22Rv1 (cell line): ENCODE data around the gene CLIC4.

Experiments
- H3K27ac ChIP-seq: fragments of 450-650 bp; 2 replicates; pipeline ENCODE4 v1.5.1; 2017
- ZFX ChIP-seq: fragments of 450-650 bp; IDR thresholded peaks from 2 replicates; pipeline ENCODE4 v1.6.1; 2017; ENCODE audit warnings: antibody characterized with exemption, borderline replicate concordance
- TF ChIP-seq, protein P1 (sequence below): fragments of 450-650 bp; IDR thresholded peaks from 2 replicates; pipeline ENCODE4 v1.5.1; 2017; ENCODE audit warnings: mild to moderate bottlenecking

Gene CLIC4

DNA sequence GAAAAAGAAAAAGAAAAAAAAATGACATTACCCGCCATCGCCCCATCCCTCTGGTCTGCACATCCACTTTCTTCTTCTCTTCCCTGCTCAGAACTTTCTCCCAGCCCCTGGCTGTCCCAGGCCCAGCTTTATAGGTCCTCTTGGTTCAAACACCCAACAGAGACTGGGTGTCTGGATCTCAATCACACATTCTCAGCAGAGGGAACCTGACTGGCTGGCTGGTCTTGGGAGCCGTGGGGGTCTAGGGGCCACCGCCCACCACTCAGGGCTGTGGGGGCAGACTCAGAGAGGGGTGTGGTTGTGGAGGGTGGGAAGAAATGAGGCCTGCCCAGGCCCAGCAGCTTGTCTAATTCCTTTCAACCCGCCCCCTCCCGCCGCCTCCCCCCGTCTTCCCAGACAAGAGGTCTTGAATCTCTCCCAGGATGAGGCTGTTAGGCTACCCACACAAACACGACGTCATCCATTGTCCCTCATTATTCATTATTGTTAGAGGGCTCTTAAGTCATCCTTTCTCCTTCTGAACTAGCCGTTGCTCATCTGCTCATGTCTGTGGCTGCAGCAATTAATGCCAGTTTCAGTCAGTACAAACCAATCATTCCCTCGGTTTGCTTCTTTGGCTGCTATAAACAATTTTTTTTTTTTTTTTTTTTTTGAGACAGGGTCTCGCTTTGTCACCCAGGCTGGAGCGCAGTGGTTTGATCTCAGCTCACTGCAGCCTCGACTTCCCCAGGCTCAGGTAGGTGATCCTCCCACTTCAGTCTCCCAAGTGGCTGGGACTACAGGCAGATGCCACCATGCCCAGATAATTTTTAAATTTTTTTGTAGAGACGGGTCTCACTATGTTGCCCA, 40.6 kb upstream of the CLIC4 start:
- no peak for TF ChIP-seq ZFX
- TF ChIP-seq, protein P1, sequence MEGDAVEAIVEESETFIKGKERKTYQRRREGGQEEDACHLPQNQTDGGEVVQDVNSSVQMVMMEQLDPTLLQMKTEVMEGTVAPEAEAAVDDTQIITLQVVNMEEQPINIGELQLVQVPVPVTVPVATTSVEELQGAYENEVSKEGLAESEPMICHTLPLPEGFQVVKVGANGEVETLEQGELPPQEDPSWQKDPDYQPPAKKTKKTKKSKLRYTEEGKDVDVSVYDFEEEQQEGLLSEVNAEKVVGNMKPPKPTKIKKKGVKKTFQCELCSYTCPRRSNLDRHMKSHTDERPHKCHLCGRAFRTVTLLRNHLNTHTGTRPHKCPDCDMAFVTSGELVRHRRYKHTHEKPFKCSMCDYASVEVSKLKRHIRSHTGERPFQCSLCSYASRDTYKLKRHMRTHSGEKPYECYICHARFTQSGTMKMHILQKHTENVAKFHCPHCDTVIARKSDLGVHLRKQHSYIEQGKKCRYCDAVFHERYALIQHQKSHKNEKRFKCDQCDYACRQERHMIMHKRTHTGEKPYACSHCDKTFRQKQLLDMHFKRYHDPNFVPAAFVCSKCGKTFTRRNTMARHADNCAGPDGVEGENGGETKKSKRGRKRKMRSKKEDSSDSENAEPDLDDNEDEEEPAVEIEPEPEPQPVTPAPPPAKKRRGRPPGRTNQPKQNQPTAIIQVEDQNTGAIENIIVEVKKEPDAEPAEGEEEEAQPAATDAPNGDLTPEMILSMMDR: no peak
- H3K27ac ChIP-seq: peak overlapping the region; percentile 87

DNA sequence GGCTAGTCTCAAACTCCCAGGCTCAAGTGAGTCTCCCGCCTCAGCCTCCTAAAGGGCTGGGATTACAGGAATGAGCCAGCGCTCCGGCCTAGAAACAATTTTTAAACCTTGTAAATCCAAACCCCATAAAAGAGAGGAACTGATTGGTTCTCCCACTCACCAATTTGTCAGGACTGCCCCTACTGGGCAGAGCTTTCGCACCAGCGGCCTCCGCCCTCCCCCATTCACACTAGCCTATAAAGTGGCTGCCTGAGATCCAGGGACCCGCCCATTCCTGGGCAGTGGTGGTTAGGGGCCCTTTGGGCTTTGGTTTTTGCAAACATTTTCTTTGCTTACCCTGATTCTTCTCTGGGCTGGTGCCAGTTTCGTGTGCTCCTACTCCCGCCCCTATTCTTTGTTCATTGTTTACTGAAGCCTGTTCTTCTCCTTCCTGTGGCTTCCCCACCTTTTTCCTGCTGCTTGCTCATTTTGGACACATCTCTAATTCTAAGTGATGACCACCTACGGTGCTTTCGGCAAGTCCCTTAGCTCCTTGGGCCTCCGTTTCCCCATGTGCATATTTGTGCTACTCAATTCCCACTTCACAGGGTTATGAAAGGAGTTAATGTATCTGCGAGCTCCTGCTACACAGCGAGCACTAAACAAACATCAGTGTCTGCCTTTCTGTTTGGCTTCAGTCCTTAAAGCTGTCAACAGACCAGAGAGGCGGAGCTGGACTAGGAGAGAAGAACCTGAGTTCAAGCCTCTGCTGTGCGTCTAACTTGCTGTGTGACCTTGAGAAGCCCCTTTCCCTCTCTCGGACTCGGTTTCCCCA, 39.8 kb upstream of the CLIC4 start:
- peak overlapping the region; percentile 87 for H3K27ac ChIP-seq
- TF ChIP-seq ZFX: no peak
- TF ChIP-seq, protein P1: no peak

DNA sequence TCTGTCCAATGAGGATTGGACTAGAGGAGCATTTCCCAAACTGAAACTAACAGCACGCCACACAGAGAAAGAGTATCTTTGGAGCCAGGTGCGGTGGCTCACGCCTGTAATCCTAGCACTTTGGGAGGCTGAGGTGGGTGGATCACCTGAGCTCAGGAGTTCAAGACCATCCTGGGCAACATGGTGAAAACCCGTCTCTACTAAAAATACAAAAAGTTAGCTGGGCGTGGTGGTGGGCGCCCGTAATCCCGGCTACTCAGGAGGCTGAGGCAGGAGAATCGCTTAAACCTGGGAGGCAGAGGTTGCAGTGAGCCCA, 39.2 kb upstream of the CLIC4 start:
- H3K27ac ChIP-seq: peak overlapping the region; percentile 87

DNA sequence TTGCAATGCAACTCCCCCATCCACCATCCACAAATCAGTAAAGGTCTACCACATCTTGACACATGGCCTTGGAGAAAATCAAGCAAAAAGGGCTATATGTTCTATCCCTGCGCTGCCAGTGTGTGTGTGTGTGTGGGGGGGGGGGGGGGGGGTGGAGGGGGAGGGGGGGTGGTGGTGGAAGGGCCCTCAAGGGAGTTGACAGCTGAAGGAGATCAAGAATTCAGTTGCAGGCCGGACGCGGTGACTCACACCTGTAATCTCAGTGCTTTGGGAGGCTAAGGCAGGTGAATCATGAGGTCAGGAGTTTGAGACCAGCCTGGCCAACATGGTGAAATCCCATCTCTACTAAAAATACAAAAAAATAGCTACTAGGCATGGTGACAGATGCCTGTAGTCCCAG, 37.6 kb upstream of the CLIC4 start:
- H3K27ac ChIP-seq: no peak overlapping the region
- TF ChIP-seq, protein P1: no peak
- no peak for TF ChIP-seq ZFX

DNA sequence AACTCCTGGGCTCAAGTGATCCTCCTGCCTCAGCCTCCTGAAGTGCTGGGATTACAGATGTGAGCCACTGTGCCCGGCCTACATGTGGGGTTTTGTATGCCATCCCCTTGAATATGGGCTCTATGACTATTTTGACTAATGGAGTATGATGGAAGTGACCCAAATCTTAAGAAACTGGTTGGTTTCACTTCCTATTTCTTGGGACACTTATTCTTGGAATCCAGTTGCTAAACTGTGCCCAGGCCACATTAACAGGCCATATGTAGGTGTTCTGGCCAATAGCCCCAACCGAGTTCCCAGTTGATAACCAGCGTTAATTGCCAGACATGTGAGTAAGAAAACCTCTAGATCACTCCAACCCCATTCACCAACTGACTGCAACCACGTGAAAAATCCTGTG, 36.3 kb upstream of the CLIC4 start:
- no peak for TF ChIP-seq ZFX
- TF ChIP-seq, protein P1: no peak

DNA sequence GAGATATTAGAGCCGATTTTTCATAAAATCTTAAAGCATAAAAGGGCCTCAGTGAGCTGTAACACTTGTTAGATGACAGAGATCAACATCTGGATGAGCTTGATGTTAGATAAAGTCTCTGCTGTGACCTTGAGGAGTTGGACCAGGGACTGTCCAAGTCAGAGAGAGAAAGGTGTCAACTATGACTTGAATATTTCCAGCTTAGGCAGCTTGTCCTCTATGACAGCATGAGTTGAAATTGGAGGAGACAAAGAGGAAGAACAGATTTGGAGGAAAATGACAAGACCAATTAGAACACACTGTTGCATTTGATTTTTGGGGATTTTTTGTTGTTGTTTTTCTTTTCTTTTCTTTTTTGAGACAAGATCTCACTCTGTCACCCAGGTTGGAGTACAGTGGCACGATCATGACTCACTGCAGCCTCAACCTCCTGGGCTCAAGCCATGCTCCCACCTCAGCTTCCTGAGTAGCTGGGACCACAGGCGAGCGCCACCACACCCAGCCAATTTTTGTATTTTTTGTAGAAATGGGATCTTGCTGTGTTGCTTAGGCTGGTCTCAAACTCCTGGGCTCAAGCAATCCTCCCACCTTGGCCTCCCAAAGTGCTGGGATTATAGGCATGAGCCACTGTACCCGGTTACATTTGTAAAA, 35.3 kb upstream of the CLIC4 start:
- H3K27ac ChIP-seq: no peak overlapping the region
- TF ChIP-seq ZFX: no peak
- TF ChIP-seq, protein P1: no peak

More for the DNA sequence above, 36.3 kb upstream of the CLIC4 start:
- H3K27ac ChIP-seq: no peak overlapping the region

- TF ChIP-seq, protein P1: no peak
- no peak for TF ChIP-seq ZFX
- no peak overlapping the region for H3K27ac ChIP-seq
Measured at GRCh38 chr1:24711329-24711728, 33.9 kb upstream of the CLIC4 start.
